Measurements from ENCODE around the gene STXBP6. TPM values are rescaled to one million over a fixed set of nuclear protein-coding genes. Genes with fewer than 3 reads are reported as not detected.

The STXBP6 gene
- total RNA-seq, 1 experiment from 2014 or later = not detected

- Histone ChIP-seq H3K27ac (ENCODE audit: low read length) (no peak overlapping the region), H3K27me3 (ENCODE audit: control insufficient read depth, insufficient read depth, low read length) (no peaks in the 10 kb centered on the region), H3K36me3 (ENCODE audit: control insufficient read depth, insufficient read depth, low read length) (no peaks in the 10 kb centered on the region), H3K4me1 (ENCODE audit: control insufficient read depth, insufficient read depth, low read length) (no peaks in the 10 kb centered on the region; the same call in 1 of the 2 replicates), H3K4me3 (ENCODE audit: low read depth in 2 of 2, low read length in 2 of 2) (no peak overlapping the region), H3K9me3 (ENCODE audit: control insufficient read depth, insufficient read depth, low read depth, low read length) (no peaks in the 10 kb centered on the region)
- BruUV-seq (replicated peaks) = no TSS peak
- ChIA-PET CTCF (no interaction called here), POLR2A (no interaction called here)
- no peak for DNase-seq (ENCODE audit: low read depth, low spot score)
- TF ChIP-seq, protein P1, sequence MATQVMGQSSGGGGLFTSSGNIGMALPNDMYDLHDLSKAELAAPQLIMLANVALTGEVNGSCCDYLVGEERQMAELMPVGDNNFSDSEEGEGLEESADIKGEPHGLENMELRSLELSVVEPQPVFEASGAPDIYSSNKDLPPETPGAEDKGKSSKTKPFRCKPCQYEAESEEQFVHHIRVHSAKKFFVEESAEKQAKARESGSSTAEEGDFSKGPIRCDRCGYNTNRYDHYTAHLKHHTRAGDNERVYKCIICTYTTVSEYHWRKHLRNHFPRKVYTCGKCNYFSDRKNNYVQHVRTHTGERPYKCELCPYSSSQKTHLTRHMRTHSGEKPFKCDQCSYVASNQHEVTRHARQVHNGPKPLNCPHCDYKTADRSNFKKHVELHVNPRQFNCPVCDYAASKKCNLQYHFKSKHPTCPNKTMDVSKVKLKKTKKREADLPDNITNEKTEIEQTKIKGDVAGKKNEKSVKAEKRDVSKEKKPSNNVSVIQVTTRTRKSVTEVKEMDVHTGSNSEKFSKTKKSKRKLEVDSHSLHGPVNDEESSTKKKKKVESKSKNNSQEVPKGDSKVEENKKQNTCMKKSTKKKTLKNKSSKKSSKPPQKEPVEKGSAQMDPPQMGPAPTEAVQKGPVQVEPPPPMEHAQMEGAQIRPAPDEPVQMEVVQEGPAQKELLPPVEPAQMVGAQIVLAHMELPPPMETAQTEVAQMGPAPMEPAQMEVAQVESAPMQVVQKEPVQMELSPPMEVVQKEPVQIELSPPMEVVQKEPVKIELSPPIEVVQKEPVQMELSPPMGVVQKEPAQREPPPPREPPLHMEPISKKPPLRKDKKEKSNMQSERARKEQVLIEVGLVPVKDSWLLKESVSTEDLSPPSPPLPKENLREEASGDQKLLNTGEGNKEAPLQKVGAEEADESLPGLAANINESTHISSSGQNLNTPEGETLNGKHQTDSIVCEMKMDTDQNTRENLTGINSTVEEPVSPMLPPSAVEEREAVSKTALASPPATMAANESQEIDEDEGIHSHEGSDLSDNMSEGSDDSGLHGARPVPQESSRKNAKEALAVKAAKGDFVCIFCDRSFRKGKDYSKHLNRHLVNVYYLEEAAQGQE (IDR thresholded peaks at IDR 0.05; ENCODE audit: insufficient read depth in 1 of 2, low read depth in 2 of 2, low read length in 1 of 2) = no peak
- TF ChIP-seq POLR2AphosphoS5 (IDR thresholded peaks at IDR 0.05; ENCODE audit: low read depth, low read length) = no peak
- no peak for TF ChIP-seq SIN3A (IDR thresholded peaks at IDR 0.05; ENCODE audit: borderline replicate concordance, insufficient read depth, low read depth, low read length)
- TF ChIP-seq TCF7L2 (IDR thresholded peaks at IDR 0.05; ENCODE audit: low read depth, low read length) = no peak
- TF ChIP-seq, protein P2, sequence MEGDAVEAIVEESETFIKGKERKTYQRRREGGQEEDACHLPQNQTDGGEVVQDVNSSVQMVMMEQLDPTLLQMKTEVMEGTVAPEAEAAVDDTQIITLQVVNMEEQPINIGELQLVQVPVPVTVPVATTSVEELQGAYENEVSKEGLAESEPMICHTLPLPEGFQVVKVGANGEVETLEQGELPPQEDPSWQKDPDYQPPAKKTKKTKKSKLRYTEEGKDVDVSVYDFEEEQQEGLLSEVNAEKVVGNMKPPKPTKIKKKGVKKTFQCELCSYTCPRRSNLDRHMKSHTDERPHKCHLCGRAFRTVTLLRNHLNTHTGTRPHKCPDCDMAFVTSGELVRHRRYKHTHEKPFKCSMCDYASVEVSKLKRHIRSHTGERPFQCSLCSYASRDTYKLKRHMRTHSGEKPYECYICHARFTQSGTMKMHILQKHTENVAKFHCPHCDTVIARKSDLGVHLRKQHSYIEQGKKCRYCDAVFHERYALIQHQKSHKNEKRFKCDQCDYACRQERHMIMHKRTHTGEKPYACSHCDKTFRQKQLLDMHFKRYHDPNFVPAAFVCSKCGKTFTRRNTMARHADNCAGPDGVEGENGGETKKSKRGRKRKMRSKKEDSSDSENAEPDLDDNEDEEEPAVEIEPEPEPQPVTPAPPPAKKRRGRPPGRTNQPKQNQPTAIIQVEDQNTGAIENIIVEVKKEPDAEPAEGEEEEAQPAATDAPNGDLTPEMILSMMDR (IDR thresholded peaks at IDR 0.05) = no peak
- ATAC-seq = no peak
- in situ Hi-C loops (cut with HindIII; ENCODE audit: low pct_unique_long_range_greater_than_20kb, low sequenced_read_pairs) = no loop called here
- intact Hi-C loops (cut with micrococcal nuclease; ENCODE audit: unreplicated experiment) = no loop called here
Observed at GRCh38 chr14:25007832-25008231, 42.1 kb downstream of the STXBP6 start.

- Histone ChIP-seq H3K27me3 (ENCODE audit: control insufficient read depth, insufficient read depth, low read length) (no peaks in the 10 kb centered on the region), H3K4me1 (ENCODE audit: control insufficient read depth, insufficient read depth, low read length) (no peaks in the 10 kb centered on the region; the same call in 1 of the 2 replicates), H3K4me3 (ENCODE audit: low read depth in 2 of 2, low read length in 2 of 2) (no peak overlapping the region), H3K9me3 (ENCODE audit: control insufficient read depth, insufficient read depth, low read depth, low read length) (no peaks in the 10 kb centered on the region), H3K27ac (ENCODE audit: low read length) (no peak overlapping the region), H3K36me3 (ENCODE audit: control insufficient read depth, insufficient read depth, low read length) (no peaks in the 10 kb centered on the region)
- ATAC-seq (no peak), DNase-seq (ENCODE audit: low read depth, low spot score) (no peak)
- TF ChIP-seq POLR2AphosphoS5 (IDR thresholded peaks at IDR 0.05; ENCODE audit: low read depth, low read length) = no peak
- TF ChIP-seq SIN3A (IDR thresholded peaks at IDR 0.05; ENCODE audit: borderline replicate concordance, insufficient read depth, low read depth, low read length) = no peak
- TF ChIP-seq, protein P2 (IDR thresholded peaks at IDR 0.05) = no peak
- TF ChIP-seq, protein P1 (IDR thresholded peaks at IDR 0.05; ENCODE audit: insufficient read depth in 1 of 2, low read depth in 2 of 2, low read length in 1 of 2) = no peak
- TF ChIP-seq TCF7L2 (IDR thresholded peaks at IDR 0.05; ENCODE audit: low read depth, low read length) = no peak
- BruUV-seq (replicated peaks) = no TSS peak
- POLR2A ChIA-PET = no interaction called here
- CTCF ChIA-PET = interaction anchor here (0.6 kb wide), 1 partner anchor 18 kb away, joined by 3 read pairs; no protein-coding TSS in a partner anchor
- in situ Hi-C loops (cut with HindIII; ENCODE audit: low pct_unique_long_range_greater_than_20kb, low sequenced_read_pairs) = no loop called here
- intact Hi-C loops (cut with micrococcal nuclease; ENCODE audit: unreplicated experiment) = no loop called here
Observed at GRCh38 chr14:25006961-25007795, 42.8 kb downstream of the STXBP6 start.
